Breast epithelium (tissue), 3 donors: ENCODE results near the gene UGT3A1.

Experiments used
- POLR2A ChIP-seq: fragments of 450-650 bp; IDR thresholded peaks from one replicate; pipeline ENCODE4 v1.6.1; 2016; ENCODE audit warnings: antibody characterized with exemption, mild to moderate bottlenecking, moderate library complexity
- POLR2AphosphoS5 ChIP-seq, 3 donors: sonication (generic); formaldehyde crosslinking; IDR thresholded peaks; one replicate each; pipeline ENCODE4 v1.6.1; 2017; ENCODE audit warnings: antibody characterized with exemption in 3 of 3
- TF ChIP-seq, protein P1 (sequence below), 3 donors: fragments of 450-650 bp; IDR thresholded peaks; one replicate each; pipeline ENCODE4 v1.5.1; 2016 to 2017; ENCODE audit warnings: antibody characterized with exemption in 3 of 3, mild to moderate bottlenecking in 3 of 3, moderate library complexity in 3 of 3

DNA sequence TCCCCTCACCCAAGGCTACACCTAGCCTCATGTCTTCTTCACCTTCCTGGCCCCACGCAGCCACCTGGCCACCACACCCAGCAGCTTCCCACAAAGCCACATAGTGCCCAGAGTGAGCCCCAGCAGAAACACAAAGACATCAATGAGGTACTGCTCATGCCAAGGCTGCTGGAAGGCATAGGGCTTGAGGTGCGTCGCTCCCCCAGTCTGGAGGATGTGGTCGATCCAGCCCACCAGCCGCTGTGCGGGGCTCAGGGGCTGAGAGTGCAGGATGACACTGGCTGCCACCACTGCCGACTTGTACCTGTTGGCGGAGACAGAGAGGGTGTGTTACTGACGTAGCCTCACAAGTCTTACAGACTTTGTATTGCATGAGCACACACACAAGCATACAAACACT lies 37.0 kb downstream of the UGT3A1 start:
- TF ChIP-seq, protein P1, sequence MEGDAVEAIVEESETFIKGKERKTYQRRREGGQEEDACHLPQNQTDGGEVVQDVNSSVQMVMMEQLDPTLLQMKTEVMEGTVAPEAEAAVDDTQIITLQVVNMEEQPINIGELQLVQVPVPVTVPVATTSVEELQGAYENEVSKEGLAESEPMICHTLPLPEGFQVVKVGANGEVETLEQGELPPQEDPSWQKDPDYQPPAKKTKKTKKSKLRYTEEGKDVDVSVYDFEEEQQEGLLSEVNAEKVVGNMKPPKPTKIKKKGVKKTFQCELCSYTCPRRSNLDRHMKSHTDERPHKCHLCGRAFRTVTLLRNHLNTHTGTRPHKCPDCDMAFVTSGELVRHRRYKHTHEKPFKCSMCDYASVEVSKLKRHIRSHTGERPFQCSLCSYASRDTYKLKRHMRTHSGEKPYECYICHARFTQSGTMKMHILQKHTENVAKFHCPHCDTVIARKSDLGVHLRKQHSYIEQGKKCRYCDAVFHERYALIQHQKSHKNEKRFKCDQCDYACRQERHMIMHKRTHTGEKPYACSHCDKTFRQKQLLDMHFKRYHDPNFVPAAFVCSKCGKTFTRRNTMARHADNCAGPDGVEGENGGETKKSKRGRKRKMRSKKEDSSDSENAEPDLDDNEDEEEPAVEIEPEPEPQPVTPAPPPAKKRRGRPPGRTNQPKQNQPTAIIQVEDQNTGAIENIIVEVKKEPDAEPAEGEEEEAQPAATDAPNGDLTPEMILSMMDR (IDR thresholded peaks at IDR 0.05) = no peak
- TF ChIP-seq POLR2A (no peak), POLR2AphosphoS5 (IDR thresholded peaks at IDR 0.05) (no peak)
